Bronchial epithelial cell (primary cell): ENCODE results near the gene SEZ6L2. TPM values are rescaled to one million over a fixed set of nuclear protein-coding genes. Genes with fewer than 3 reads are reported as not detected.

ENCODE experiments used
- DNase-seq: peaks from one replicate; pipeline ENCODE4 v3.0.0-alpha.2; 2010; ENCODE audit warnings: low read depth
- FAIRE-seq: peaks from 2 replicates; lab custom pipeline; 2011; peaks lifted over from hg19 to GRCh38; lab: Jason Lieb, UNC
- H3K27me3 ChIP-seq: 2 replicates; pipeline ENCODE4 v1.5.1; 2011; ENCODE audit warnings: low read length; ENCODE audit not compliant: control insufficient read depth, insufficient read depth
- H3K36me3 ChIP-seq: 2 replicates; pipeline ENCODE4 v1.5.1; 2011; ENCODE audit warnings: low read length; ENCODE audit not compliant: control insufficient read depth, insufficient read depth
- H3K4me3 ChIP-seq: 2 replicates; pipeline ENCODE4 v1.5.1; 2011; ENCODE audit warnings: mild to moderate bottlenecking, low read depth, low read length, control low read depth
- CTCF ChIP-seq: IDR thresholded peaks from 2 replicates; pipeline ENCODE4 v1.5.1; 2011; ENCODE audit warnings: mild to moderate bottlenecking, moderate library complexity, low read length, control low read depth, inconsistent platforms; ENCODE audit not compliant: insufficient read depth, severe bottlenecking
- total RNA-seq: library from RNA; depleted of rRNA; stranded (reverse); fragments of >200 nt; gene quantifications from 2 replicates; pipeline ENCODE4 v1.2.1, GENCODE V29; 2014

The SEZ6L2 gene
- total RNA-seq, 1 donor from 2014 or later, result 2.9 TPM

GRCh38 chr16:29863669-29863984 is 35.7 kb downstream of the SEZ6L2 start:
- no peak for FAIRE-seq
- no peak for DNase-seq
- no peak for TF ChIP-seq CTCF
- H3K4me3 ChIP-seq, result no peak overlapping the region
- peaks cover 12% of the 10 kb centered on the region for H3K36me3 ChIP-seq
- no peaks in the 10 kb centered on the region for H3K27me3 ChIP-seq

- TF ChIP-seq CTCF, result peak; percentile 68
- Histone ChIP-seq H3K4me3 (peak within 1 kb of the TSS; percentile 89), H3K27me3 (no peaks in the 10 kb centered on the region), H3K36me3 (peaks cover 12% of the 10 kb centered on the region)
- DNase-seq, result peak; percentile 91
- FAIRE-seq, result no peak
Measured at GRCh38 chr16:29862884-29863668, 36.3 kb downstream of the SEZ6L2 start, which contains the start of gene CDIPT. Gene CDIPT (minus strand): TSS chr16:29863226. CDS start chr16:29862857, 369 bp downstream.

- H3K4me3 ChIP-seq, result peak overlapping the region; percentile 89
- peaks cover 12% of the 10 kb centered on the region for H3K36me3 ChIP-seq
- FAIRE-seq, result no peak
- TF ChIP-seq CTCF, result peak; percentile 21
- no peak for DNase-seq
- H3K27me3 ChIP-seq, result no peaks in the 10 kb centered on the region
Measured at GRCh38 chr16:29862383-29862883, 36.9 kb downstream of the SEZ6L2 start.

GRCh38 chr16:29860218-29860617 is 39.1 kb downstream of the SEZ6L2 start:
- DNase-seq (no peak), FAIRE-seq (no peak)
- TF ChIP-seq CTCF, result no peak
- Histone ChIP-seq H3K4me3 (no peak overlapping the region), H3K27me3 (no peaks in the 10 kb centered on the region), H3K36me3 (peaks cover 12% of the 10 kb centered on the region)

GRCh38 chr16:29858974-29859373 is 40.4 kb downstream of the SEZ6L2 start:
- no peak for FAIRE-seq
- DNase-seq, result no peak

More at GRCh38 chr16:29858974-29859373, 40.4 kb downstream of the SEZ6L2 start:
- H3K27me3 ChIP-seq, result no peaks in the 10 kb centered on the region
- TF ChIP-seq CTCF, result no peak
- no peak overlapping the region for H3K4me3 ChIP-seq
- H3K36me3 ChIP-seq, result peaks cover 12% of the 10 kb centered on the region
